WTC11 (cell line): ENCODE measurements around the gene TRIM47. TPM values are rescaled to one million over a fixed set of nuclear protein-coding genes. Genes with fewer than 3 reads are reported as not detected.
A peak's percentile ranks its signal among the peaks of the same experiment; 100 is the strongest.

Experiments
- ATAC-seq: fragments of 200-7000 bp; cut with Tn5 transposase; 2 replicates; pipeline ENCODE4 v1.10.0; 2021; ENCODE audit warnings: mild to moderate bottlenecking, moderate library complexity
- CTCF ChIA-PET: fragments of 300-600 bp; sonication (Branson Sonifier 250); formaldehyde crosslinking; loops from one replicate; lab custom pipeline; 2021; ENCODE audit warnings: antibody characterized with exemption; lab: Charles Lee
- POLR2A ChIA-PET: fragments of 350-600 bp; sonication (Branson Sonifier 250); formaldehyde crosslinking; loops from one replicate; lab custom pipeline; 2021; ENCODE audit warnings: antibody characterized with exemption; lab: Charles Lee
- DNase-seq: peaks from one replicate; pipeline ENCODE4 v3.0.0; 2021; ENCODE audit warnings: low spot score
- H3K27ac Mint-ChIP-seq: 2 replicates; pipeline ENCODE4 v1.8.0; 2021; ENCODE audit warnings: mixed read lengths
- H3K27me3 Mint-ChIP-seq: 2 replicates; pipeline ENCODE4 v1.8.0; 2021; ENCODE audit warnings: low read depth, mild to moderate bottlenecking, moderate library complexity, mixed read lengths
- H3K36me3 Mint-ChIP-seq: 2 replicates; pipeline ENCODE4 v1.8.0; 2021; ENCODE audit warnings: mixed read lengths
- H3K4me1 Mint-ChIP-seq: 2 replicates; pipeline ENCODE4 v1.8.0; 2022; ENCODE audit warnings: mixed read lengths
- H3K4me3 Mint-ChIP-seq: 2 replicates; pipeline ENCODE4 v1.8.0; 2021; ENCODE audit warnings: mild to moderate bottlenecking, moderate library complexity, mixed read lengths
- H3K9me3 Mint-ChIP-seq: 2 replicates; pipeline ENCODE4 v1.8.0; 2021; ENCODE audit warnings: mixed read lengths
- ATF6 ChIP-seq: sonication (generic); formaldehyde crosslinking; IDR thresholded peaks from 2 replicates; pipeline ENCODE4 v1.8.1; 2023; ENCODE audit warnings: mild to moderate bottlenecking, missing genetic modification reagents
- CREB1 ChIP-seq: sonication (generic); formaldehyde crosslinking; IDR thresholded peaks from 2 replicates; pipeline ENCODE4 v1.8.0; 2023; ENCODE audit warnings: mild to moderate bottlenecking, missing genetic modification reagents
- CTCF ChIP-seq: fragments of 200-600 bp; IDR thresholded peaks from 2 replicates; pipeline ENCODE4 v1.8.0; 2022; ENCODE audit warnings: antibody characterized with exemption
- E2F4 ChIP-seq: sonication (generic); formaldehyde crosslinking; IDR thresholded peaks from 2 replicates; pipeline ENCODE4 v1.8.1; 2022; ENCODE audit warnings: low read depth, mild to moderate bottlenecking, moderate library complexity, missing genetic modification reagents, borderline replicate concordance
- ELF4 ChIP-seq: sonication (generic); formaldehyde crosslinking; IDR thresholded peaks from 2 replicates; pipeline ENCODE4 v1.8.1; 2022; ENCODE audit warnings: low read depth, mild to moderate bottlenecking, moderate library complexity, missing genetic modification reagents
- ETV6 ChIP-seq: sonication (generic); formaldehyde crosslinking; IDR thresholded peaks from 2 replicates; pipeline ENCODE4 v1.8.1; 2022; ENCODE audit warnings: mild to moderate bottlenecking, missing genetic modification reagents
- HMGA2 ChIP-seq: fragments of 250-450 bp; sonication (Bioruptor Pico); IDR thresholded peaks from 2 replicates; pipeline ENCODE4 v1.4.0; 2021; ENCODE audit warnings: mild to moderate bottlenecking, moderate library complexity
- JUN ChIP-seq: sonication (generic); formaldehyde crosslinking; IDR thresholded peaks from 2 replicates; pipeline ENCODE4 v1.8.0; 2023; ENCODE audit warnings: mild to moderate bottlenecking, missing genetic modification reagents
- MYBL2 ChIP-seq: sonication (generic); formaldehyde crosslinking; IDR thresholded peaks from 2 replicates; pipeline ENCODE4 v1.8.1; 2023; ENCODE audit warnings: mild to moderate bottlenecking, moderate library complexity, missing genetic modification reagents
- NR1H2 ChIP-seq: sonication (generic); formaldehyde crosslinking; IDR thresholded peaks from 2 replicates; pipeline ENCODE4 v1.9.0; 2021; ENCODE audit warnings: mild to moderate bottlenecking, moderate library complexity, missing genetic modification reagents
- OVOL2 ChIP-seq: fragments of 250-450 bp; sonication (Bioruptor Pico); IDR thresholded peaks from 2 replicates; pipeline ENCODE4 v1.9.0; 2021; ENCODE audit warnings: mild to moderate bottlenecking, borderline replicate concordance
- PREB ChIP-seq: sonication (generic); formaldehyde crosslinking; IDR thresholded peaks from 2 replicates; pipeline ENCODE4 v1.8.1; 2022; ENCODE audit warnings: mild to moderate bottlenecking, missing genetic modification reagents, moderate library complexity, borderline replicate concordance
- RELA ChIP-seq: sonication (generic); formaldehyde crosslinking; IDR thresholded peaks from 2 replicates; pipeline ENCODE4 v1.8.1; 2022; ENCODE audit warnings: missing genetic modification reagents, mild to moderate bottlenecking, borderline replicate concordance
- SMAD4 ChIP-seq: sonication (generic); formaldehyde crosslinking; IDR thresholded peaks from 2 replicates; pipeline ENCODE4 v1.8.0; 2022; ENCODE audit warnings: mild to moderate bottlenecking, missing genetic modification reagents
- SOX15 ChIP-seq: fragments of 250-450 bp; sonication (Bioruptor Pico); IDR thresholded peaks from 2 replicates; pipeline ENCODE4 v1.9.0; 2021; ENCODE audit warnings: mild to moderate bottlenecking
- TEAD4 ChIP-seq: sonication (generic); formaldehyde crosslinking; IDR thresholded peaks from 2 replicates; pipeline ENCODE4 v1.8.0; 2022; ENCODE audit warnings: mild to moderate bottlenecking, missing genetic modification reagents
- USF1 ChIP-seq: sonication (generic); formaldehyde crosslinking; IDR thresholded peaks from 2 replicates; pipeline ENCODE4 v1.8.0; 2022; ENCODE audit warnings: mild to moderate bottlenecking, missing genetic modification reagents
- ZNF121 ChIP-seq: sonication (generic); formaldehyde crosslinking; IDR thresholded peaks from 2 replicates; pipeline ENCODE4 v1.8.0; 2023; ENCODE audit warnings: missing genetic modification reagents
- ZNF416 ChIP-seq: fragments of 250-450 bp; sonication (Bioruptor Pico); IDR thresholded peaks from 2 replicates; pipeline ENCODE4 v1.9.0; 2021; ENCODE audit warnings: mild to moderate bottlenecking, inconsistent platforms
- total RNA-seq: library from RNA; stranded (reverse); gene quantifications from 3 replicates; pipeline ENCODE4 v1.2.3, GENCODE V29; 2021
- TF ChIP-seq, protein P1 (sequence below): sonication (generic); formaldehyde crosslinking; IDR thresholded peaks from 2 replicates; pipeline ENCODE4 v1.8.1; 2022; ENCODE audit warnings: low read depth, missing genetic modification reagents, borderline replicate concordance
- TF ChIP-seq, protein P2 (sequence below): fragments of 250-450 bp; sonication (Bioruptor Pico); IDR thresholded peaks from 2 replicates; pipeline ENCODE4 v1.9.0; 2021; ENCODE audit warnings: mild to moderate bottlenecking
- TF ChIP-seq, protein P3 (sequence below): sonication (generic); formaldehyde crosslinking; IDR thresholded peaks from 2 replicates; pipeline ENCODE4 v1.8.0; 2022; ENCODE audit warnings: mild to moderate bottlenecking, missing genetic modification reagents
- TF ChIP-seq, protein P4 (sequence below): sonication (generic); formaldehyde crosslinking; IDR thresholded peaks from 2 replicates; pipeline ENCODE4 v1.8.1; 2023; ENCODE audit warnings: mild to moderate bottlenecking, missing genetic modification reagents, borderline replicate concordance

Gene TRIM47
- total RNA-seq, 1 experiment from 2014 or later, result 10.0 TPM

DNA sequence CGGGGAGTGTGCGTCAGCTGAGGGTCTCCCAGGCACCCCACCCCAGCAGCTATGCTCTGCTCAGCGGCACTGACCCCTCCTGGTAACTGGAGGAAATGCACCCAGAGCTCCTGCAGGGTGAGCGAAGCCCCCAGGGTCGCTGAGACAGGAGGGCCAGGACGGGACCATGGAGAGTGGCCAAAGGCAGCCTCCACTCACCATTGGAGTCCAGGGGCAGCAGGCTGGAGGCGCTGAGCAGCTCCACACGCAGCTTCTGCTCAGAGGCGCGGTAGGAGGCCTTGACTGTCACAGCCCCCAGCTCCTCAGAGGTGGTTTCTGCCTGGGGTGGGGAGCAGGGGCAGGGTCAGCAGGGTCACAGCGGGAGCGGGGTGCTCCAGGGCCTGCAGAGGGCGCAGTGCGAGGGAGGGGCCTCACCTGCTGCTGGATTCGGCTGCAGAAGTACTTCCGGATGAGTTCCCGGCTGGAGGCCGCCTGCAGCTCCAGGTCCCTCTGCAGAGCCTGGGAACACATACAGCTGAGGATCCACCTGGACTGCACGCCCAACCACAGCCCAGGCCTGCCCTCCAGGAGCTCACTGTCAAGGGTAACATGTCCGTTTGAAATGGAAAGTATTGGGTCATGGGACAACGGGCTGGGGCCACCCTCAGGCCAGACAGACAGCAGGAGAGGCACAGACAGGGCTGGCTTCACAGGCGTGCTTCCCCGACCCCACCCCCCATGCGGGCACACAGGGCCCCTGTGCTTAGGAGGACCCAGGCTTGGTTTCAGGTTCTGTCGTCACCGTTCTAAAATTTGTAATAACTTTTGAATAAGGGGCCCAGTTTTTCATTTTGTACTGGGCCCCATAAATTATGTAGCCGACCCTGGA, 48.0 kb downstream of the TRIM47 start (continued):
- TF ChIP-seq, protein P1, sequence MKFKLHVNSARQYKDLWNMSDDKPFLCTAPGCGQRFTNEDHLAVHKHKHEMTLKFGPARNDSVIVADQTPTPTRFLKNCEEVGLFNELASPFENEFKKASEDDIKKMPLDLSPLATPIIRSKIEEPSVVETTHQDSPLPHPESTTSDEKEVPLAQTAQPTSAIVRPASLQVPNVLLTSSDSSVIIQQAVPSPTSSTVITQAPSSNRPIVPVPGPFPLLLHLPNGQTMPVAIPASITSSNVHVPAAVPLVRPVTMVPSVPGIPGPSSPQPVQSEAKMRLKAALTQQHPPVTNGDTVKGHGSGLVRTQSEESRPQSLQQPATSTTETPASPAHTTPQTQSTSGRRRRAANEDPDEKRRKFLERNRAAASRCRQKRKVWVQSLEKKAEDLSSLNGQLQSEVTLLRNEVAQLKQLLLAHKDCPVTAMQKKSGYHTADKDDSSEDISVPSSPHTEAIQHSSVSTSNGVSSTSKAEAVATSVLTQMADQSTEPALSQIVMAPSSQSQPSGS (CRISPR knock-in tag), result no peak
- TF ChIP-seq CREB1 (CRISPR knock-in tag) (no peak), ZNF121 (peak; percentile 56; the same call in 1 of the 2 replicates), SOX15 (no peak), USF1 (CRISPR knock-in tag) (no peak), ZNF416 (CRISPR knock-in tag) (no peak), ATF6 (CRISPR knock-in tag) (no peak), ETV6 (CRISPR knock-in tag) (no peak), E2F4 (no peak), MYBL2 (CRISPR knock-in tag) (no peak), TEAD4 (CRISPR knock-in tag) (no peak), ELF4 (no peak), RELA (CRISPR knock-in tag) (no peak), JUN (CRISPR knock-in tag) (no peak), NR1H2 (CRISPR knock-in tag) (no peak), HMGA2 (CRISPR knock-in tag) (no peak), SMAD4 (CRISPR knock-in tag) (no peak)
- TF ChIP-seq, protein P2, sequence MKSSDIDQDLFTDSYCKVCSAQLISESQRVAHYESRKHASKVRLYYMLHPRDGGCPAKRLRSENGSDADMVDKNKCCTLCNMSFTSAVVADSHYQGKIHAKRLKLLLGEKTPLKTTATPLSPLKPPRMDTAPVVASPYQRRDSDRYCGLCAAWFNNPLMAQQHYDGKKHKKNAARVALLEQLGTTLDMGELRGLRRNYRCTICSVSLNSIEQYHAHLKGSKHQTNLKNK, result no peak
- TF ChIP-seq, protein P3, sequence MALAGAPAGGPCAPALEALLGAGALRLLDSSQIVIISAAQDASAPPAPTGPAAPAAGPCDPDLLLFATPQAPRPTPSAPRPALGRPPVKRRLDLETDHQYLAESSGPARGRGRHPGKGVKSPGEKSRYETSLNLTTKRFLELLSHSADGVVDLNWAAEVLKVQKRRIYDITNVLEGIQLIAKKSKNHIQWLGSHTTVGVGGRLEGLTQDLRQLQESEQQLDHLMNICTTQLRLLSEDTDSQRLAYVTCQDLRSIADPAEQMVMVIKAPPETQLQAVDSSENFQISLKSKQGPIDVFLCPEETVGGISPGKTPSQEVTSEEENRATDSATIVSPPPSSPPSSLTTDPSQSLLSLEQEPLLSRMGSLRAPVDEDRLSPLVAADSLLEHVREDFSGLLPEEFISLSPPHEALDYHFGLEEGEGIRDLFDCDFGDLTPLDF (CRISPR knock-in tag), result no peak

- ATAC-seq (no peak), DNase-seq (no peak)
- H3K4me3 Mint-ChIP-seq, result no peak overlapping the region
- CTCF ChIA-PET, result interaction anchor here (0.5 to 5.5 kb wide), 57 partner anchors 8 to 992 kb away, joined by 3 to 180 read pairs (median 5); partner anchors contain the start of genes FBF1, GALK1, MIF4GD and MRPL38
- H3K27ac Mint-ChIP-seq, result no peak overlapping the region
- no peaks in the 10 kb centered on the region for H3K9me3 Mint-ChIP-seq
- H3K27me3 Mint-ChIP-seq, result no peaks in the 10 kb centered on the region
- POLR2A ChIA-PET, result interaction anchor here (0.6 to 2.0 kb wide), 4 partner anchors 25 to 55 kb away, joined by 3 to 9 read pairs (median 3); partner anchors contain the start of gene WBP2
- H3K36me3 Mint-ChIP-seq, result no peaks in the 10 kb centered on the region
- H3K4me1 Mint-ChIP-seq, result peaks cover 36% of the 10 kb centered on the region
- TF ChIP-seq, protein P4, sequence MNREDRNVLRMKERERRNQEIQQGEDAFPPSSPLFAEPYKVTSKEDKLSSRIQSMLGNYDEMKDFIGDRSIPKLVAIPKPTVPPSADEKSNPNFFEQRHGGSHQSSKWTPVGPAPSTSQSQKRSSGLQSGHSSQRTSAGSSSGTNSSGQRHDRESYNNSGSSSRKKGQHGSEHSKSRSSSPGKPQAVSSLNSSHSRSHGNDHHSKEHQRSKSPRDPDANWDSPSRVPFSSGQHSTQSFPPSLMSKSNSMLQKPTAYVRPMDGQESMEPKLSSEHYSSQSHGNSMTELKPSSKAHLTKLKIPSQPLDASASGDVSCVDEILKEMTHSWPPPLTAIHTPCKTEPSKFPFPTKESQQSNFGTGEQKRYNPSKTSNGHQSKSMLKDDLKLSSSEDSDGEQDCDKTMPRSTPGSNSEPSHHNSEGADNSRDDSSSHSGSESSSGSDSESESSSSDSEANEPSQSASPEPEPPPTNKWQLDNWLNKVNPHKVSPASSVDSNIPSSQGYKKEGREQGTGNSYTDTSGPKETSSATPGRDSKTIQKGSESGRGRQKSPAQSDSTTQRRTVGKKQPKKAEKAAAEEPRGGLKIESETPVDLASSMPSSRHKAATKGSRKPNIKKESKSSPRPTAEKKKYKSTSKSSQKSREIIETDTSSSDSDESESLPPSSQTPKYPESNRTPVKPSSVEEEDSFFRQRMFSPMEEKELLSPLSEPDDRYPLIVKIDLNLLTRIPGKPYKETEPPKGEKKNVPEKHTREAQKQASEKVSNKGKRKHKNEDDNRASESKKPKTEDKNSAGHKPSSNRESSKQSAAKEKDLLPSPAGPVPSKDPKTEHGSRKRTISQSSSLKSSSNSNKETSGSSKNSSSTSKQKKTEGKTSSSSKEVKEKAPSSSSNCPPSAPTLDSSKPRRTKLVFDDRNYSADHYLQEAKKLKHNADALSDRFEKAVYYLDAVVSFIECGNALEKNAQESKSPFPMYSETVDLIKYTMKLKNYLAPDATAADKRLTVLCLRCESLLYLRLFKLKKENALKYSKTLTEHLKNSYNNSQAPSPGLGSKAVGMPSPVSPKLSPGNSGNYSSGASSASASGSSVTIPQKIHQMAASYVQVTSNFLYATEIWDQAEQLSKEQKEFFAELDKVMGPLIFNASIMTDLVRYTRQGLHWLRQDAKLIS (CRISPR knock-in tag), result no peak
- no peak for TF ChIP-seq OVOL2 (CRISPR knock-in tag)
- TF ChIP-seq CTCF, result no peak
- no peak for TF ChIP-seq PREB (CRISPR knock-in tag)
- no peak for TF ChIP-seq CREB1 (CRISPR knock-in tag)
These were observed 48.6 kb downstream of the TRIM47 start for GRCh38 chr17:75829747-75830146.
